Activated naive CD4-positive, alpha-beta T cell treated with anti-CD3 and anti-CD28 coated beads, Interleukin-2, amount 50 U/mL, for 72 hours (primary cell): ENCODE measurements around the gene PSMC3IP. TPM values are rescaled to one million over a fixed set of nuclear protein-coding genes. Genes with fewer than 3 reads are reported as not detected.

Source experiments
- ATAC-seq, 2 donors: fragments of 150-1000 bp; cut with Tn5 transposase; 2 replicates each; pipeline ENCODE4 v1.10.0; 2021; ENCODE audit warnings: mild to moderate bottlenecking in 2 of 2, moderate library complexity in 2 of 2
- DNase-seq, 2 donors: peaks; one replicate each; pipeline ENCODE4 v3.0.0; 2021 to 2022; ENCODE audit warnings: low spot score in 2 of 2
- H3K27ac Mint-ChIP-seq, 2 donors: one replicate each; pipeline ENCODE4 v1.8.0; 2022; ENCODE audit warnings: mild to moderate bottlenecking in 2 of 2, mixed read lengths in 2 of 2
- H3K36me3 Mint-ChIP-seq, 2 donors: one replicate each; pipeline ENCODE4 v1.8.0; 2022; ENCODE audit warnings: mixed read lengths in 2 of 2
- H3K9me3 Mint-ChIP-seq, 2 donors: one replicate each; pipeline ENCODE4 v1.8.0; 2022; ENCODE audit warnings: mixed read lengths in 2 of 2
- total RNA-seq, 2 donors: library from RNA; stranded (reverse); gene quantifications; one replicate each; pipeline ENCODE4 v1.2.3, GENCODE V29; 2022

Gene PSMC3IP
- total RNA-seq, 2 donors from 2014 or later: 24.7 to 52.5 TPM

DNA sequence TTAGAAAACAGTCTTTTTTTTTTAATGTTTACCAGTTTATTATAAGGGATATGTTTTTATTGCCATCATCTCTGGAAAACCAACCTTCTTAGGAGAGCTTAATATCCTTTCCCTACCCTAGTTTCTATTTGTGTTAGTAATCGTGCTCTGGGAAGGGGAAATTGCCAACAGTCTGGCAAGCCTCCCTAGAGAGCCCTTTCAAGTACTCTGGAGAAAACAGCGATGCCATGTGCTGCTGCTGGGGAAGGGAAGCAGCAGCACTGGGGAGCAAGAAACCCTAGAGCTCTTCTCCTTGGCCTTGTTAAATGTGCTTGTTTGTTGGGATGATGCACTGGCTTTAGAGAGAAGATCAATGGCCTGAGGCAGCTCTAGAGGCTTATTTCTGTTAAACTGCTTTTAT is 21.4 kb upstream of the PSMC3IP start:
- H3K36me3 Mint-ChIP-seq: peaks cover 0 to 8% of the 10 kb centered on the region in 2 donors
- ATAC-seq (no peak), DNase-seq (no peak)
- H3K27ac Mint-ChIP-seq: peak overlapping the region; percentile 56 to 60
- no peaks in the 10 kb centered on the region for H3K9me3 Mint-ChIP-seq

DNA sequence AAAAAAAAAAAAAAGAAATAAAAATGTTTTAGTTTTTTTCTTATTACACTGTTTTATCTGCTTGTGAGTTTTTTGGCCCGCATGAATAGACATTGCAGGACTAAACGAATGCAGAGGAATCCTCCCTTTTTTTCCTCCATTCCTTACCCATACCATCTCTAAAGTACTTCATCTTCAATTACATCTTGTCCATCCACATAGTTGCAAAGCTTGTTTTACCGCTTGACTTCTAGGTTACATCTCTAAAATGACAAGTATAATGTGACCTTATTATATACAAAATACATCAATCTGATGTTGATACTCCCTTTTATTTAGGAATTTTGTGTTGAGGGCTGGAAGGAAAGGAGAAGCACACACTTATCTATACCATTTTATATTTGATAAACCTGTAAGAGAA is 18.9 kb upstream of the PSMC3IP start:
- no peak for ATAC-seq
- no peak overlapping the region for H3K27ac Mint-ChIP-seq
- no peaks in the 10 kb centered on the region for H3K36me3 Mint-ChIP-seq

DNA sequence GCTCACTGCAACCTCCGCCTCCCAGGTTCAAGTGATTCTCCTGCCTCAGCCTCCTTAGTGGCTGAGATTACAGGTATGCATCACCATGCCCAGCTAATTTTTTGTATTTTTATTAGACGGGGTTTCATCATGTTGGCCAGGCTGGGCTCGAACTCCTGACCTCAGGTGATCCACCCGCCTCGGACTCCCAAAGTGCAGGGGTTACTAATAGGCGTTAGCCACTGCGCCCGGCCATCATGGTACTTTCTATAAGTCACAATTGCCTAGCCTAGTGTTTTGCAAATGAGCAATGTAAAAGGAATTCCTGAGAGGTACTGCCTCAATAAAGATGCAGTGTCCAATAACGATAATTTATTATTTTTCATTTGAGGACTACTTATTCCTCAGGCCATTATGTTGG is 13.9 kb upstream of the PSMC3IP start:
- no peak for ATAC-seq
- no peak for DNase-seq
- Mint-ChIP-seq H3K36me3 (no peaks in the 10 kb centered on the region), H3K27ac (peak overlapping the region in 1 of 2 donors; percentile 22), H3K9me3 (no peaks in the 10 kb centered on the region)

More for the DNA sequence above, 18.9 kb upstream of the PSMC3IP start:
- DNase-seq: no peak
- H3K9me3 Mint-ChIP-seq: no peaks in the 10 kb centered on the region

DNA sequence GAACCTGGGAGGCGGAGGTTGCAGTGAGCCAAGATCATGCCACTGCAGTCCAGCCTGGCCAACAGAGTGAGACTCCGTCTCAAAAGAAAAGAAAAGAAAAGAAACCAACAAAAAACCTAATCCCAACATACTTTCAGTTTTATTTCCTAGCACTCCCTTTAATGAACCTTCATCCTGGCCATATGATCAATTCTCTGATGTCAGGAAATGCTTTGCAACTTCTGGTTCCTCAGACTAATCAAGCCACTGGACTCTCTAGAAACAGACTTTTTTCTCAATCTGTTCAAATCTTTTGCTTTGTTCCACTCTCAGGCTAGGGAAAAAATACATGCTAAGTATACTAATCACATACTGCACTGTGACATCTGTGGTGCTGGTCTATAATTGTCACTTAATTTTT is 13.4 kb upstream of the PSMC3IP start:
- no peak for ATAC-seq
- Mint-ChIP-seq H3K9me3 (no peaks in the 10 kb centered on the region), H3K36me3 (no peaks in the 10 kb centered on the region), H3K27ac (peak overlapping the region in 1 of 2 donors; percentile 22)
- no peak for DNase-seq

DNA sequence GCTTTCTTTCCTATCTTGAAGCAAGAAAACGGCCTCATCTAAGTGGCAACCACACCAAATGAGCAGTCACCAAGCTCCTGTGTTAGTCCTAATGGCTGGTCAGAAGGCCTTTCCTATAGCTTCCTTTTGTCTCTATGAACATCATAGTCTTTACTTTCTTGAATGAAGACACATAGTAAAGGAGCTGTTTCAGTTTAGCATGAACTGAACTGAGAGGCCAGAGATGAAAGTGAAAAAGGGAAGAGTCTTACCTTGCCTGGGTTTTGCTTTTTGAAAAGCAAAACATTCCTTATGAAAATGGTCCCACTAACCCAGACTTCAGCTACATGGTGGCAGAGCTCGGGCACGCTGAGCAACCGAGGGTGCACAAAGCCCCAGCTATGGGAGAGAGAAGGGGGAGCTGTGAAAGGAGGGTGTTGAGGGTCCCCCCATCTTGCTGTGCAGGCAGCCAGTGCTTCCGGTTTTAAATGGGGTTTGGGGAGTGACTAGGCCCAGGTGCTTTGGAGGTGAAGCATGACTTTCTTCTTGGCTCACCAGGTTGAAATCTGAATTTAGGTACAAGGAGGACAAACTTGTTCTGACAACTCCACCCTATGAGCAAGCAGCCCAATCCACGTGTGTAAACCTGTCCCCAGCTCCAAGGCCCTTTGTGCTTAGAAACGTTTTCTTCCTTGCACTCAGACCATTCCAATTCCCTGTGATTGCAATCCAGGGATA is 9.1 kb upstream of the PSMC3IP start:
- peak overlapping the region; percentile 76 to 89 for H3K27ac Mint-ChIP-seq
- DNase-seq: no peak
- no peak for ATAC-seq
- no peaks in the 10 kb centered on the region for H3K9me3 Mint-ChIP-seq
- H3K36me3 Mint-ChIP-seq: no peaks in the 10 kb centered on the region

DNA sequence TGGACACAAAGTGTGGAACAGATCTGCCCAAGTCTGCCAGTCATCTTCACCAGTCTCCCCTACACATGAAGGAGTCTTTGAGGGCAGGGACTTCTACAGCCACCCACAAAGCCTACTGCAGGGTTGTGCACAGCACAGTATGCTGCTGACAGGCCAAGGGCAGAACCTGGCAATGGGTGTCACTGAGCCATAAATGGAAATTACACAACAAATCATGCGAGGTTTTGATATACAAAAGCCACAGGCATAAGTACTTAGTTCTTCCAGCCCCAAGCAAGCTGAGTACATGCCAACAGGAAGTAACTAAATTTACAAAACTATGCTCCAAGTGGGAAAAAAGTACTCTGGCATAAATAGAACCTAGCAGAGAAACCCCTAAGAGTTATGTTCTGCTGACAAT is 7.8 kb upstream of the PSMC3IP start:
- Mint-ChIP-seq H3K27ac (peak overlapping the region; percentile 35 to 75), H3K9me3 (no peaks in the 10 kb centered on the region), H3K36me3 (no peaks in the 10 kb centered on the region)
- no peak for ATAC-seq
- no peak for DNase-seq

DNA sequence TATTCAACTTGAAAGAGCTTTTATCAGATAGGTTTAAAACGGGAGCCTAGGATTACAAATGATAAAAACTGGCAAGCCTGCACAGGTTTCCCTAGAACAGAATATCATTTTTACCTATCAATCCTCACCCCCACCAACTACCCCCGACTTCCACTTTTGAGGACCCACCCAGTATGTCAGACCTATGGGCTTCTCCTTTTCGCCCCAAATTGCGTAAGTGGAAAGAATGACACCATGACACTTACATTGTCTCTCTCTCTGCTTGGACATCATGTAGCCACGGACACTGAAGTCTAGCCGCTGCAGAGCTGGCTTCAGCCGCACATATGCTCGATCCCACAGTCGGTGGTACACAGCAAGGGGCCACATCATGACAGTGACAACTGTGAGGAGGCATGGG is 7.4 kb upstream of the PSMC3IP start:
- peak overlapping the region; percentile 35 to 75 for H3K27ac Mint-ChIP-seq

DNA sequence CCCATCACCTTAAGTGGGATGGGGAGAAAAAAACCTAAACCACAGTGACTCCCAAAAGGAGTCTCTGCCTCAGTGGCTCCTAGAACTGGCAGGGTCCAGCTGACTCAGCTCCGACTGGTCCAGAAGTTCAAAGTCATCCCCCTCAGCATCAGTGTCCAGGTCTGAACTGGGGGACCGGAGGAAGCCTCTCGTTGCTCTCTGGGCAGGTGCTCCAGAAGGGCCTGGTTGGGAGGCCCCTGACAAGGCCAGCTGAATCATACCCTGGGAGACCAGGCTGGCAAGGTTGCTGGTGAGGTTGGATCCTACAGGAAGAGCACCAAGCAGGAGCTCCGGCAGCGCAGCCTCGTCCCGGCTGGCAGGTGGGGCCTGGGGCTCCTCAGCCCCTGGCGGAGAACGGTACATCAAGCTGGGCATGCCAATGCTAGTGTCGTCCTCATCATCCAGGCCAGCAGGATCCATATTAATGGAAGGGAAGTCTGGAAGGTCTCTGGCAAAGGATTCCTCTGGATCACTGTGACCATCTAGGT is 4.3 kb upstream of the PSMC3IP start:
- ATAC-seq: no peak
- peak in 1 of 2 donors; percentile 25 for DNase-seq
- H3K27ac Mint-ChIP-seq: peak overlapping the region in 1 of 2 donors; percentile 61
- H3K36me3 Mint-ChIP-seq: peaks cover 13% of the 10 kb centered on the region in 2 donors
- no peaks in the 10 kb centered on the region for H3K9me3 Mint-ChIP-seq

More for the DNA sequence above, 7.4 kb upstream of the PSMC3IP start:
- Mint-ChIP-seq H3K36me3 (no peaks in the 10 kb centered on the region), H3K9me3 (no peaks in the 10 kb centered on the region)
- DNase-seq (no peak), ATAC-seq (no peak)

DNA sequence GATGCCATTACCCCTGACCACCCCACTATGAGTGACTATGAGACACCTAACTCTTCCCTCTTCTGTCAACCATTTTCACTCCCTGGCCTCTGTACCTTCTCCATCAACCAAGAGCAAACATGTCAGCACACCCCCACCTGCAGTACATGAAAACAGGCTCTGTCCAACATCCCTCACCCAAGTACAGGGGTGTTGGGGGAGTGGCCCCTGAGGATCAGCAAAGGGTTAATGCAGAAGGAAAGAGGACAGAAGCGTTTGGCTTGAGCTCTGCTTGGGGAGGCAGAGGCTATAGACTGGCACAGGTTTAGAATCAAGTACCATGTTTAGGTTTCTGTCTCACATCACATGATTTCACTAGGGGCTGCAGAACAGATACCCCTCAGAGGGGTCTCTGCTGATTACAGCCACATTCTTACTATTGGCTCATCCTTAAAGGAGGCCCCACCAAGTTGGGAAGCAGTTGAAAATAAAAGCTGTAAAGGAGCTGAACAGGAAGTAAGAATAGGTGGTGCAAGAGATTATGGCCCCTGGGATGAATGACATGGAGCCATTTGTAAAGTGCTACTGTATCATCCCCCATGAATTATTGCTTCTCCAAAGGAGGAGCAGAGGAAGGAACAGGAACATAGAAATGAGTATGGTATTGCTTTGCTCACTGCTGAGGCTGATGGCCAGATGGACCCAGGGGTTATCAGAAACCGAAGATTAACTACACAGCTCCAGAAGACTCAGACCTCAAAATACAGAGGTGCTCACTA is 2.4 kb upstream of the PSMC3IP start:
- H3K27ac Mint-ChIP-seq: peak overlapping the region in 1 of 2 donors; percentile 18

DNA sequence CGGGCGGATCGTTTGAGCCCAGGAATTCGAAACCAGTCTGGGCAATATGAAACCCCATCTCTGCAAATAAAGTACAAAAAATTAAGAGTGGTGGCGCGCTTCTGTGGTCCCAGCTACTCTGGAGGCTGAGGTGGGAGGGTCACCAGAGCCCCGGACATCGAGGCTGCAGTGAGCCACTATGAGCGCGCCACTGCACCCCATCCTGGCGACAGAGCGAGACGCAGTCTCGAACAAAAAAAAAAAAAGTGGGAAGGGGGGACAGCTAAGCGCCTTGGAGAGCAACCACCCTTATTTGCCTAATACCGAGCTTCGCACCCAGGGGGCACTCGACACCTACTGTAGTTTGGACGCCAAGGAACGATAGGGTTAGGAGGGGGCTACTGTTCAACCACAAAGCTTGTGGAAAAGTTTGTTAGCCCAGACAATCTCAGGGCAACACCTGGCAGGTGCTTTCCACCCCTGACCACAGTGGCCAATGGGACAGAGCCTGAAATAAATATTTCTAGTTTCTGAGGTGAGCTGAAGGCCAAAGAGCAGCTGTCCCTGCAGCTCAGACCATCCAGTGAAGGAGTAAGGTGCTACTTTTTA is 847 bp upstream of the PSMC3IP start:
- ATAC-seq (peak; percentile 47 to 53), DNase-seq (peak; percentile 75 to 78)
- Mint-ChIP-seq H3K9me3 (no peaks in the 10 kb centered on the region), H3K27ac (peak overlapping the region; percentile 86 to 100), H3K36me3 (peaks cover 32 to 37% of the 10 kb centered on the region in 2 donors)

More for the DNA sequence above, 2.4 kb upstream of the PSMC3IP start:
- ATAC-seq: no peak
- peaks cover 28 to 30% of the 10 kb centered on the region in 2 donors for H3K36me3 Mint-ChIP-seq
- H3K9me3 Mint-ChIP-seq: no peaks in the 10 kb centered on the region
- DNase-seq: peak in 1 of 2 donors; percentile 30

DNA sequence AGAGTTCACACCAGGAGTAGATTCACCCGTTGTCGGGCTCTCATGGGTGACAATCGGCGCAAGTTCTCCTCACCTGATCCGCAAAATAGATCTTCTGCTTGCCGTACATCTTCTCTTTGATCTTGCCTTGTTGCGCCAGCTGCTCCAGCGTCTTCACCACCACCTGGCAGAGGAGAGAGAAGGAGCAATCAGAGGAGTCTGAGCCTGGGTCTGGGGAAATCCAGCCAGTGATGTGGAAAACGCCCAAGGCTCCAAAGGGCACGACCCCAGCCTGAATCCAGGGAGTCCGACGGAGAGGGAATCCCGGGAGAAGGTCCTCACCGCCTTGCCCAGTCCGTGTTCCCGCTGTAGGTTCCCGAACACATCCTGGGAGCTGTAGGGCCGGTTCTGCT is 393 bp downstream of the PSMC3IP start:
- DNase-seq: no peak
- peak overlapping the region; percentile 86 to 100 for H3K27ac Mint-ChIP-seq
- H3K36me3 Mint-ChIP-seq: peaks cover 41 to 45% of the 10 kb centered on the region in 2 donors
- peak; percentile 13 to 18 for ATAC-seq
- H3K9me3 Mint-ChIP-seq: no peaks in the 10 kb centered on the region

DNA sequence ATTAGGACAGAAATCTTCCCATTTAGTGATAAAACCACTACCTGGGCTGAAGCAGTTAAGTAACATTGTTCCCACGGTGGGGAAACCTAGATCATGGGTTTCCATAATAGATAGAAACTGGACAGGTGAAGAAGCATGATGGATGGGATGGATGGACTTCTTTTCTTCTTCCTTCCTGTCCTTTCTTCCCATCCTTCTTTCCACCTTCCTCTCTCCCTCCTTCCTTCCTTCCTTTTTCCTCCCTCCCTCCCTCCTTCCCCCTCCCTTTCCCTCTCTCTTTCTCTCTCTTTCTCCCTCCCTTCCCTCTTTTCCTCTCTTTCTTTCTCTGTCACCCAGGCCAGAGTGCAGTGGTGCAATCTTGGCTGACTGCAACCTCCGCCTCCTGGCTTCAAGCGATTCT is 3.1 kb downstream of the PSMC3IP start:
- no peak for DNase-seq
- Mint-ChIP-seq H3K27ac (peak overlapping the region in 1 of 2 donors; percentile 58), H3K36me3 (peaks cover 41 to 51% of the 10 kb centered on the region in 2 donors), H3K9me3 (no peaks in the 10 kb centered on the region)
- ATAC-seq: no peak

DNA sequence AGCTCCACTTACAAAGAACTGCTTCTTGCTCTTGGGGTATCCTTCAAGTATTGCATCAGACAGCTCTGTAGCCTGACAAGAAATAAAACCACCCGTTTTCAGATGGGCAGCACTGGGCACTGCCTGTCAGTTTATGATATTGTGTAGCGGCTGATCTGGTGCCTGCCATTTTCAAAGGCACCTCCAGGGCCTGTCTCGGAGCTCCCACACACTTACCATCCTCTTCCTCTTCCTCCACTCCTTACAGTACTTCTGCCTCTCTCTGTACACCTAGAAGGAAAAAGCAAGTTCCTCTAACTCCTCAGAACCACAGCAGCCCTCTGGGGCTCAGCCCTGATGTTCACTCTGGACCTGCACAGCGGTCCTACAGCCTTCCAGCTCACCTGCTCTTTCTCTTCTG is 4.4 kb downstream of the PSMC3IP start:
- no peaks in the 10 kb centered on the region for H3K9me3 Mint-ChIP-seq
- peaks cover 49 to 50% of the 10 kb centered on the region in 2 donors for H3K36me3 Mint-ChIP-seq
- H3K27ac Mint-ChIP-seq: peak overlapping the region; percentile 64 to 87
- ATAC-seq (no peak), DNase-seq (no peak)

DNA sequence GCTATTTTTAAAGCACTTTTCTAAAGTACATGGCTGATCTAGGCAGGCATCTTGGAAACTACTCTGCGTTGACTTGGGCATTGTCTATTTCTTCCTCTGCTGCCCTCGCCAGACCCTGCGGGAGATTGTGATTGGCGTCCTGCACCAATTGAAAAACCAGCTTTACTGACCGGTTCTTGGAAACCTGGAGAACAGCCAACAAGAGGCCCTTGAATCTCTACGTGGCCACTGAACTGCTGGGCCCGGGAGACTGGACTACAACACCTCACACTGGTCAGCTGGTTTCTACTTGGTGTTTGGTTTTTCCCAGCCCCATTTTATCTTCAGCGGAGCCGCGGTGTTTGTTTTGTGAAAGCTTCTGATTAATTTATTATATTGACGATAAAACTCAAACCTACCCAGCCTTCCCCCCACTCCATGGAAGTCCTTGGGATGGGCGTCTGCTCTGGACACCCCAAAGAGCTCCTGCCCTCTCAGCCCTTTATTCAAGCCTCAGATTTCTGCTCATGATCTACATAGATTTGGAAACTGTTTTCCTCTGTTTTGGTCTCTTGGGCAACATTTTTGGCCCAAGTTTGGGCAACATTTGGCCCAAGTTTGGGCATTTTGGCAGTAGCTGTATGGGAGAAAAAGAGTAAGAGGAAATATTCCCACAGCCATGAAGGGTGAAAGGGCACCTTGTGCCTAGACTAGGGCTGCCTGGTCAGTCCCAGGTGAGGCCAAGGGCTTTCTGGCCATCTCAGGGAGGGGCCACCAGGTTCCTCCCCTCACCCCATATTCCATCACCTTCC is 5.9 kb downstream of the PSMC3IP start:
- Mint-ChIP-seq H3K36me3 (peaks cover 41 to 45% of the 10 kb centered on the region in 2 donors), H3K27ac (peak overlapping the region; percentile 28 to 69), H3K9me3 (no peaks in the 10 kb centered on the region)
- peak in 1 of 2 donors; percentile 43 for DNase-seq
- ATAC-seq: no peak

DNA sequence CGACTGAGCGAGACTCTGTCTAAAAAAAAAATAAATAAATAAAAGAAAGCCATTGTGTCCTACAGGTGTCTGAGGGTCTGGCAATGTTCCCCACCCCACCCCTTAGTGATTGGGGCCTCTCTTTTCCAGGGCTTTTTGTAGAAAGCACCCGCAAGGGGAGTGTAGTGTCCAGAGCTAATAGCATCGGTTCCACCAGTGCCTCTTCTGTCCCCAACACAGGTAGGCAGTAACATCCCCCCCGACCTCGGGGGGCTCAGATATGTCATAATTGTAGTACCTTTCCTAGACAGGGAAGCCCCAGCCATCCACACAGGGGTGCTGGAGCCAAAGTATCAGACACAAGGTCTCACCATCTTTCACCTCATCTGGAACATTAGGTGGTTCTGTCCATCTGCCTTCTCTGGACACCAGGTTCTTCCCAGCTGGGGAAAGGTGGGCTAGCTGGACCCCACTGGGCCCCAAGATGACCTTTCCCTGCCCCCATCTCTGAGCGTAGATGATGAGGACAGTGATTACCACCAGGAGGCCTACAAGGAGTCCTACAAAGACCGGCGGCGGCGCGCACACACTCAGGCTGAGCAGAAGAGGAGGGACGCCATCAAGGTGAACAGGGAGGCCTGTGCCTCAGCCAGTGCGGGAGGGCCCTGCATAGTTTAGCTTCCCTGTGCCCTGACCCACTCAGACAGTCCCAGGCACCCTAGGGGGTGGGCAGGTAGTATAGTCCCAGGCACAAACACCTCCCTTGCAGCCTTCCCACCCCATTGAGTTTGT is 9.0 kb downstream of the PSMC3IP start:
- peaks cover 31 to 34% of the 10 kb centered on the region in 2 donors for H3K36me3 Mint-ChIP-seq
- no peak for DNase-seq
- ATAC-seq: no peak
- H3K9me3 Mint-ChIP-seq: no peaks in the 10 kb centered on the region
- H3K27ac Mint-ChIP-seq: peak overlapping the region; percentile 50 to 94
